Liver (tissue), 9 donors: ENCODE results near the gene HLA-DQB1. TPM values are rescaled to one million over a fixed set of nuclear protein-coding genes. Genes with fewer than 3 reads are reported as not detected.

Source experiments
- DNase-seq: peaks from one replicate; pipeline ENCODE4 v3.0.0-alpha.2; 2017; ENCODE audit warnings: low spot score
- H3K27ac ChIP-seq, 2 donors: one replicate each; pipeline ENCODE4 v1.7.0; 2013; ENCODE audit warnings: inconsistent platforms in 2 of 2, low read length in 2 of 2, control low read depth in 1 of 2, low read depth in 1 of 2, mild to moderate bottlenecking in 1 of 2
- H3K27me3 ChIP-seq, 4 donors: one replicate each; pipeline versions ENCODE4 v1.6.1 to v1.7.0; 2013; ENCODE audit warnings: low read length in 3 of 4, inconsistent platforms in 1 of 4, mild to moderate bottlenecking in 1 of 4, moderate library complexity in 1 of 4; ENCODE audit not compliant: control insufficient read depth in 4 of 4, insufficient read depth in 4 of 4
- H3K36me3 ChIP-seq, 4 donors: one replicate each; pipeline versions ENCODE4 v1.6.1 to v1.7.0; 2013; ENCODE audit warnings: low read length in 3 of 4, mild to moderate bottlenecking in 3 of 4, low read depth in 1 of 4, moderate library complexity in 1 of 4; ENCODE audit not compliant: control insufficient read depth in 4 of 4, insufficient read depth in 3 of 4
- H3K4me1 ChIP-seq, 4 donors: one replicate each; pipeline versions ENCODE4 v1.6.1 to v1.7.0; 2013; ENCODE audit warnings: low read length in 3 of 4, mild to moderate bottlenecking in 3 of 4, moderate library complexity in 1 of 4; ENCODE audit not compliant: control insufficient read depth in 4 of 4, insufficient read depth in 4 of 4
- H3K4me3 ChIP-seq, 3 donors: one replicate each; pipeline versions ENCODE4 v1.6.1 to v1.7.0; 2013; ENCODE audit warnings: low read length in 3 of 3, control low read depth in 1 of 3, low read depth in 1 of 3, mild to moderate bottlenecking in 1 of 3
- H3K9ac ChIP-seq, 2 donors: one replicate each; pipeline ENCODE4 v1.7.0; 2013; ENCODE audit warnings: low read length in 2 of 2, mild to moderate bottlenecking in 2 of 2, moderate library complexity in 2 of 2, control low read depth in 1 of 2, low read depth in 1 of 2
- H3K9me3 ChIP-seq, 4 donors: one replicate each; pipeline versions ENCODE4 v1.6.1 to v1.7.0; 2013; ENCODE audit warnings: low read length in 3 of 4; ENCODE audit not compliant: control insufficient read depth in 4 of 4
- EGR1 ChIP-seq, 2 donors: IDR thresholded peaks; 2 replicates each; pipeline ENCODE4 v1.6.1; 2016 to 2018; ENCODE audit warnings: antibody characterized with exemption in 2 of 2, low read depth in 2 of 2
- FOXA1 ChIP-seq: IDR thresholded peaks from 2 replicates; pipeline ENCODE4 v1.6.1; 2016; ENCODE audit warnings: antibody characterized with exemption
- FOXA2 ChIP-seq: IDR thresholded peaks from 2 replicates; pipeline ENCODE4 v1.6.1; 2016; ENCODE audit warnings: antibody characterized with exemption
- GABPA ChIP-seq, 2 donors: IDR thresholded peaks in 1 of 2; conservative IDR thresholded peaks in 1 of 2; 2 replicates each; pipeline ENCODE4 v1.6.1; 2016; ENCODE audit warnings: antibody characterized with exemption in 2 of 2, mild to moderate bottlenecking in 1 of 2, moderate library complexity in 1 of 2
- HNF4A ChIP-seq, 2 donors: conservative IDR thresholded peaks; 2 replicates each; pipeline ENCODE4 v1.6.1; 2016; ENCODE audit warnings: antibody characterized with exemption in 2 of 2, mild to moderate bottlenecking in 2 of 2
- HNF4G ChIP-seq: IDR thresholded peaks from 2 replicates; pipeline ENCODE4 v1.6.1; 2016; ENCODE audit warnings: antibody characterized with exemption
- JUND ChIP-seq, 2 donors: IDR thresholded peaks; 2 replicates each; pipeline ENCODE4 v1.6.1; 2016; ENCODE audit warnings: antibody characterized with exemption in 2 of 2
- NR2F2 ChIP-seq: IDR thresholded peaks from 2 replicates; pipeline ENCODE4 v1.6.1; 2016; ENCODE audit warnings: antibody characterized with exemption
- RAD21 ChIP-seq, 2 donors: IDR thresholded peaks; 2 replicates each; pipeline ENCODE4 v1.6.1; 2016; ENCODE audit warnings: antibody characterized with exemption in 2 of 2, mild to moderate bottlenecking in 2 of 2
- RXRA ChIP-seq, 2 donors: IDR thresholded peaks; 2 replicates each; pipeline ENCODE4 v1.6.1; 2017 to 2018; ENCODE audit warnings: antibody characterized with exemption in 2 of 2, mild to moderate bottlenecking in 1 of 2
- SP1 ChIP-seq: IDR thresholded peaks from 2 replicates; pipeline ENCODE4 v1.6.1; 2018; ENCODE audit warnings: antibody characterized with exemption, mild to moderate bottlenecking
- TAF1 ChIP-seq: conservative IDR thresholded peaks from 2 replicates; pipeline ENCODE4 v1.6.1; 2016; ENCODE audit warnings: antibody characterized with exemption, mild to moderate bottlenecking
- YY1 ChIP-seq: IDR thresholded peaks from 2 replicates; pipeline ENCODE4 v1.6.1; 2016; ENCODE audit warnings: antibody characterized with exemption, mild to moderate bottlenecking
- WGBS: extraction: QIAGEN DNeasy Blood & Tissue Kit; methylation state at CpG from one replicate; pipeline ENCODE4 v1.1.7; 2013; 5-methylcytosine and 5-hydroxymethylcytosine counted together
- polyA plus RNA-seq, 2 donors: library from polyadenylated mRNA; stranded (reverse) in 1 of 2; unstranded in 1 of 2; fragments of 200-250 nt in 1 of 2; fragments of >200 nt in 1 of 2; fragmentation: Nextera tagmentation in 1 of 2; extraction: Ambion mirVana in 1 of 2; gene quantifications; one replicate each; pipeline versions ENCODE4 v1.2.1 to v1.2.3, GENCODE V29; 2013 to 2015
- total RNA-seq, 2 donors: library from RNA; depleted of rRNA; stranded (reverse); fragments of >200 nt; gene quantifications; one replicate each; pipeline ENCODE4 v1.2.3, GENCODE V29; 2014
- TF ChIP-seq, protein P1 (sequence below): IDR thresholded peaks from 2 replicates; pipeline ENCODE4 v1.6.1; 2016; ENCODE audit warnings: antibody characterized with exemption
- TF ChIP-seq, protein P2 (sequence below): IDR thresholded peaks from 2 replicates; pipeline ENCODE4 v1.6.1; 2016; ENCODE audit warnings: antibody characterized with exemption
- TF ChIP-seq, protein P3 (sequence below): fragments of 150-350 bp; IDR thresholded peaks from 2 replicates; pipeline ENCODE4 v1.5.1; 2017; ENCODE audit warnings: improper control_type of control experiment, low read depth, low read length; ENCODE audit not compliant: missing input control
- TF ChIP-seq, protein P4 (sequence below): IDR thresholded peaks from 2 replicates; pipeline ENCODE4 v1.6.1; 2016; ENCODE audit warnings: antibody characterized with exemption
- donor health status: healthy.
- donor health status: healthy.
- donor health status: healthy.
- donor health status: healthy.
- donor health status: healthy.

Gene HLA-DQB1
- total and polyA plus RNA-seq, 4 donors: 1.9 to 12.4 (median 7.3) TPM

DNA sequence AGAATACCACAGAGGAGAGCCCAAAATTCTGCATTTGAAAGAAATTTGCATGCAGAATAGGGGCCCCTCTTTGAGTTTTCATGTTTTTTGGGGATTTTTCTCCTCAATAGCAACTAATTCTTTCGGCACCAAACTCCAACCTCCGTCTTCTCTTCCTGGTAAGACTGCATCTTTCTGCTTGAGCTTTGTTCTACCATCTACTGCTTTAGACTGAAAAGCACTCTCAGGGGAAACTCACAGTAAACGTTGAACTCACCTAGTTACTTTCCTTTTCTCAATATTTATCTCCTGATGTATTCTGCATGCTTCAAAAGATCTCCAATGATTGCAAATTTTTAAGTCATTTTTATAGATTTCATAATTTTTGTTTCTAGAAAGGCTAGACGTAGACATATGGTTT lies 36.9 kb upstream of the HLA-DQB1 start:
- no peaks in the 10 kb centered on the region for H3K9me3 ChIP-seq
- H3K9ac ChIP-seq: no peak overlapping the region
- H3K27me3 ChIP-seq: peaks cover 0 to 10% (median 0%) of the 10 kb centered on the region in 4 donors
- 42% methylated on average over 4 of the region's 4 CpGs for WGBS
- no peak overlapping the region for H3K27ac ChIP-seq
- H3K4me1 ChIP-seq: no peaks in the 10 kb centered on the region
- no peak for DNase-seq
- no peaks in the 10 kb centered on the region for H3K36me3 ChIP-seq
- TF ChIP-seq FOXA1 (no peak), SP1 (no peak), EGR1 (IDR thresholded peaks at IDR 0.05; ENCODE audit: low read depth in 2 of 2) (no peak), HNF4G (no peak), JUND (IDR thresholded peaks at IDR 0.05) (no peak), GABPA (IDR thresholded peaks at IDR 0.05 in 1 of 2, conservative IDR thresholded peaks at IDR 0.05 in 1 of 2) (no peak), RAD21 (IDR thresholded peaks at IDR 0.05) (no peak), TAF1 (no peak), YY1 (no peak), FOXA2 (no peak), NR2F2 (no peak), HNF4A (conservative IDR thresholded peaks at IDR 0.05) (no peak)
- TF ChIP-seq, protein P1, sequence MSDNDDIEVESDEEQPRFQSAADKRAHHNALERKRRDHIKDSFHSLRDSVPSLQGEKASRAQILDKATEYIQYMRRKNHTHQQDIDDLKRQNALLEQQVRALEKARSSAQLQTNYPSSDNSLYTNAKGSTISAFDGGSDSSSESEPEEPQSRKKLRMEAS: no peak
- TF ChIP-seq, protein P2, sequence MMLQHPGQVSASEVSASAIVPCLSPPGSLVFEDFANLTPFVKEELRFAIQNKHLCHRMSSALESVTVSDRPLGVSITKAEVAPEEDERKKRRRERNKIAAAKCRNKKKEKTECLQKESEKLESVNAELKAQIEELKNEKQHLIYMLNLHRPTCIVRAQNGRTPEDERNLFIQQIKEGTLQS: no peak
- TF ChIP-seq, protein P3, sequence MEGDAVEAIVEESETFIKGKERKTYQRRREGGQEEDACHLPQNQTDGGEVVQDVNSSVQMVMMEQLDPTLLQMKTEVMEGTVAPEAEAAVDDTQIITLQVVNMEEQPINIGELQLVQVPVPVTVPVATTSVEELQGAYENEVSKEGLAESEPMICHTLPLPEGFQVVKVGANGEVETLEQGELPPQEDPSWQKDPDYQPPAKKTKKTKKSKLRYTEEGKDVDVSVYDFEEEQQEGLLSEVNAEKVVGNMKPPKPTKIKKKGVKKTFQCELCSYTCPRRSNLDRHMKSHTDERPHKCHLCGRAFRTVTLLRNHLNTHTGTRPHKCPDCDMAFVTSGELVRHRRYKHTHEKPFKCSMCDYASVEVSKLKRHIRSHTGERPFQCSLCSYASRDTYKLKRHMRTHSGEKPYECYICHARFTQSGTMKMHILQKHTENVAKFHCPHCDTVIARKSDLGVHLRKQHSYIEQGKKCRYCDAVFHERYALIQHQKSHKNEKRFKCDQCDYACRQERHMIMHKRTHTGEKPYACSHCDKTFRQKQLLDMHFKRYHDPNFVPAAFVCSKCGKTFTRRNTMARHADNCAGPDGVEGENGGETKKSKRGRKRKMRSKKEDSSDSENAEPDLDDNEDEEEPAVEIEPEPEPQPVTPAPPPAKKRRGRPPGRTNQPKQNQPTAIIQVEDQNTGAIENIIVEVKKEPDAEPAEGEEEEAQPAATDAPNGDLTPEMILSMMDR: no peak
- H3K4me3 ChIP-seq: no peak overlapping the region

DNA sequence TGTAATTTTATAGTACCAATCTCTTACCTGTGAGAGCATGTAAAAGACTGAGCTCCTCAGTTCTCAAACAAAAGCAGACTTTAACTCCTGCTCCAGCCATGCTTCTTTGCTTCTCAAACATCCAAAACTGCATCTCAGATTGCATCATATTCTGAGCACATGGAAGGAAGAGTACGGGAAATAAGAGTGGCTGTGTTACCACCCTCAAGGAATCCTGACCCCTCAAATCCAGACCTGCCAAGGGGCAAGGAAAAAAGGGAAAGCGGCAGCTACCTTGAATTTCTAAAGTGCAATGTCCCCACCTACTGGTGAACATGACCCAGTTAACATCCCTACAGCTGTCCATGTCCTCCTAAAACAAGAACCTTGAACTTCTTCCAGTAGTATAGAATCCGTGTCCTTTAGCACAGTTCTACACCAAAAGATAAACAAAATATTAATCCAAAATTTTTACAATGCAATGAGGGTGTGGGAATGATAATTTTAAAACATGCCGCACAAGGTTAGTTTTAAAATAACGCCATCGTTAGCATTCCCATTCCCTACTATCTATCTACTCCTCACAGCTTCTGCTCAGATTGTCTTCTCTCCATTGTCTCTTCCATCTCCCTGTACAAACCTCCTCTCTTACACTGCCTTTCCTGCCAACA lies 34.1 kb upstream of the HLA-DQB1 start:
- Histone ChIP-seq H3K4me3 (no peak overlapping the region), H3K4me1 (no peaks in the 10 kb centered on the region), H3K27ac (no peak overlapping the region), H3K36me3 (no peaks in the 10 kb centered on the region), H3K27me3 (peaks cover 0 to 15% (median 0%) of the 10 kb centered on the region in 4 donors), H3K9me3 (no peaks in the 10 kb centered on the region), H3K9ac (no peak overlapping the region)
- TF ChIP-seq RXRA (IDR thresholded peaks at IDR 0.05): no peak
- no peak for TF ChIP-seq NR2F2
- TF ChIP-seq HNF4A (conservative IDR thresholded peaks at IDR 0.05): no peak
- TF ChIP-seq, protein P3: peak; percentile 75
- TF ChIP-seq, protein P1: no peak
- TF ChIP-seq, protein P2: no peak
- no peak for TF ChIP-seq YY1
- TF ChIP-seq RAD21 (IDR thresholded peaks at IDR 0.05): peak; percentile 80 to 87
- TF ChIP-seq TAF1: no peak
- TF ChIP-seq SP1: no peak
- TF ChIP-seq, protein P4, sequence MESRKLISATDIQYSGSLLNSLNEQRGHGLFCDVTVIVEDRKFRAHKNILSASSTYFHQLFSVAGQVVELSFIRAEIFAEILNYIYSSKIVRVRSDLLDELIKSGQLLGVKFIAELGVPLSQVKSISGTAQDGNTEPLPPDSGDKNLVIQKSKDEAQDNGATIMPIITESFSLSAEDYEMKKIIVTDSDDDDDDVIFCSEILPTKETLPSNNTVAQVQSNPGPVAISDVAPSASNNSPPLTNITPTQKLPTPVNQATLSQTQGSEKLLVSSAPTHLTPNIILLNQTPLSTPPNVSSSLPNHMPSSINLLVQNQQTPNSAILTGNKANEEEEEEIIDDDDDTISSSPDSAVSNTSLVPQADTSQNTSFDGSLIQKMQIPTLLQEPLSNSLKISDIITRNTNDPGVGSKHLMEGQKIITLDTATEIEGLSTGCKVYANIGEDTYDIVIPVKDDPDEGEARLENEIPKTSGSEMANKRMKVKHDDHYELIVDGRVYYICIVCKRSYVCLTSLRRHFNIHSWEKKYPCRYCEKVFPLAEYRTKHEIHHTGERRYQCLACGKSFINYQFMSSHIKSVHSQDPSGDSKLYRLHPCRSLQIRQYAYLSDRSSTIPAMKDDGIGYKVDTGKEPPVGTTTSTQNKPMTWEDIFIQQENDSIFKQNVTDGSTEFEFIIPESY: no peak
- DNase-seq: no peak
- 15% methylated on average over 6 of the region's 6 CpGs for WGBS
